GM10266 (cell line): Measurements from ENCODE around the gene XAGE1B.
"Not testable (repeated sequence)": the region's sequence is repeated elsewhere in the genome, so short reads cannot be mapped to it uniquely, and the experiment has no call there.

ENCODE experiments used
- DNase-seq: peaks from one replicate; pipeline ENCODE4 v3.0.0; 2012; ENCODE audit errors: extremely low spot score
- CTCF ChIP-seq: IDR thresholded peaks from 2 replicates; pipeline ENCODE4 v1.5.1; 2012; ENCODE audit warnings: mild to moderate bottlenecking, low read depth; ENCODE audit not compliant: control insufficient read depth, insufficient read depth; ENCODE audit errors: missing control alignments

XAGE1B gene, protein sequence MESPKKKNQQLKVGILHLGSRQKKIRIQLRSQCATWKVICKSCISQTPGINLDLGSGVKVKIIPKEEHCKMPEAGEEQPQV

DNA sequence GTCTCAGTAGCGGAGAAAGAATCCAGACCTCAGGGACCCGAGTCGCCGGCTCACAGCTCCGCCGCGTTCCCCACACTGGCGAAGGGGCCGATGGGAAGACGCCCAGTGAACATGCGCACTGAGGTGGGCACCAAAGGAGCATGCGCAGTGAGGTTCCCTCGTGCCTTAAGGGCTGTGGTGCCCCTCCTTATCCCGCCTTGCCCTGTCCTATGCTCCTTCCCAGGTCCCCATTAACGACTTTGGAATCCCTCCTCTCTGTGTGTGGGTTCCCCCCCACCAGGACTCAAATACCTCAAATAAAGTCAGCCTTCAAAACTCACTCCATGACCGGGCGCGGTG, at the start of gene XAGE1B:
Gene XAGE1B (minus strand): TSS at position 77 of the 339 bp plus-strand sequence. CDS start 1,536 bp downstream, outside the sequence.
- DNase-seq, result not testable (repeated sequence)

- TF ChIP-seq CTCF, result no peak
- DNase-seq, result no peak
These were observed 46.2 kb upstream of the XAGE1B start for GRCh38 chrX:52563105-52563504.

GRCh38 chrX:52558140-52558539, 41.3 kb upstream of the XAGE1B start:
- no peak for DNase-seq
- TF ChIP-seq CTCF, result no peak

DNA sequence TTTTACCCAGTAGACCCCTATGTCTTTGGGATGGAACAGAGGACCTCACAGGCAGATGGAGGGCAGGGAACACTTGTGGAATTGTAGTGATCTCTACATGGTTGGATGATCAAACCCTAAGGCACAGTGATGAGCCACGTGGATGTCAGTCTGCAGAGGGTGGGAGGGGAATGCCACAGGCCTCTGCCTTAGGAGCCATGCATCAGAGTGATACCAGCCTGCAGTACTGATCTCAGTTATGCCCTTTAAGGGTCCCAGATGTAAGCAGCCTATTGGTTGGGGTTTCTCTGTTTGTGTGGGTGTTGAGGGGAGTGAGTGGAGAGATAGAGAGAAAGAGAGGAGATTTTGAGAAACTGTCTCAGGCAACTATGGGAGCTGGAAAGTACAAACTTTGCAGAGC, 39.9 kb upstream of the XAGE1B start:
- TF ChIP-seq CTCF, result no peak
- no peak for DNase-seq

DNA sequence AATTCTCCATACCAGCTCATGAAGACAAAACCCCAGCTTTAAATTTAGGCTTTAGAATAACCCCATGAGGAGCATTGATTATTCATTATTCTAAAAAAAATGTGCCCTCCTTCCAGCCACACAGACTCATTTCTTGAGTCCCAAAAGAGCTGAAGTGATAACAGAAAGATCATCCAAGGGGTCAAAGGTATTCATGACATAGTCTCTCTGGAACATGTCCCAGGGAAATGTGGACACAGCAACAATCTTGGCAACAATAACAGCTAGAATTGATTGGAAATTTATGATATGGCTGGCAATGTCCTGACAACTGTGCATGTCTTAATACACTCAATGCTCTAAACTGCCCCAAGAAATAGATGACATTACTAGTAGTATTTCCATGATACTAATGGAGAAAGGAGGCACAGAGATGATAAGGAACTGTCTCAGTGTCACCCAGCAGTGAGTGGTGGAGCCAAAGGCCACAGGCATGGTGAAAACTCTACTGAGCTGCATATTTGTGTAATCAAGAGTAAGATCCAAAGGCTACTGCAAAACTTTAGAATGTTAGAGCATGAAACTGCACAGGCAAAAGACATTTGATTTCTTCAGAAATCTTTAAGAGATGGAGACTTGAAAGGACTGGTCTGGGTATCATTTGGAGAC, 37.3 kb upstream of the XAGE1B start:
- DNase-seq, result no peak
- TF ChIP-seq CTCF, result no peak

- not testable (repeated sequence) for DNase-seq
These were observed 31.9 kb upstream of the XAGE1B start for GRCh38 chrX:52548769-52549168.

DNA sequence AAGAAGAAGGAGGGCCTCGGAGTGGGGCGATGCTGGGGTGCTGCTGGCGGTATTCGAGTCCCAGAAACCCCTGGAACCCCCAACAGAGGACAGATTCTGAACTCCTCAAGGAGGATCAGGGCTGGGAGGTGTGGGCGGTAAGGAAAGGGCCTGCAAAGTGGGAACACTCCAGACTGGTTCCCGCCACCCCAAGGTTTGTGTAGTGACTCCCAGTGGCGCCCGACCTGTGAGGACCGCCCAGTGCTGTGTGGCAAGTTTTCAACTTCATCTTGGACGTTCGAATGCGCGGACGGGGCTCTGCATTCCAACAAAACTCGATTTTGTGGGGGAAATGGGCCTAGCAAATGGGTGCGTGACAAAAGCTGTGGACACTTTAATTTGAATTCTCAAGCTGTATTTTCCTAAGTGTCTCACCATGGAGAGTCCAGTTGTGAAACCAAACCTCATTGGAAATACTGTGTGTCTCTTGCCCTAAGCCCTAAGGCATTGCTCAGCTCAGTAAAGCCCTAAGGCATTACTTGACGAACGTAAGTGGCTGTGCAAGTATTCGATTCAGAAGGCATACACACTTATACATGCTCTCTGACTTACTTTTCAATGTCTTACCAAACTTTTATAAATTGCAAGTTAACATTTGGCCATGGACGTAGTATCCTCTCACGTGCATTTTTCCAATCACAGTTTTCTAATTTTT, 27.4 kb upstream of the XAGE1B start:
- DNase-seq, result no peak

More for the DNA sequence above, 27.4 kb upstream of the XAGE1B start:
- no peak for TF ChIP-seq CTCF
